D341Med (cell line): ENCODE data around the gene ANKRD33.

Experiments
- DNase-seq: peaks from one replicate; pipeline ENCODE4 v3.0.0; 2012; ENCODE audit warnings: low spot score

The ANKRD33 gene

DNA sequence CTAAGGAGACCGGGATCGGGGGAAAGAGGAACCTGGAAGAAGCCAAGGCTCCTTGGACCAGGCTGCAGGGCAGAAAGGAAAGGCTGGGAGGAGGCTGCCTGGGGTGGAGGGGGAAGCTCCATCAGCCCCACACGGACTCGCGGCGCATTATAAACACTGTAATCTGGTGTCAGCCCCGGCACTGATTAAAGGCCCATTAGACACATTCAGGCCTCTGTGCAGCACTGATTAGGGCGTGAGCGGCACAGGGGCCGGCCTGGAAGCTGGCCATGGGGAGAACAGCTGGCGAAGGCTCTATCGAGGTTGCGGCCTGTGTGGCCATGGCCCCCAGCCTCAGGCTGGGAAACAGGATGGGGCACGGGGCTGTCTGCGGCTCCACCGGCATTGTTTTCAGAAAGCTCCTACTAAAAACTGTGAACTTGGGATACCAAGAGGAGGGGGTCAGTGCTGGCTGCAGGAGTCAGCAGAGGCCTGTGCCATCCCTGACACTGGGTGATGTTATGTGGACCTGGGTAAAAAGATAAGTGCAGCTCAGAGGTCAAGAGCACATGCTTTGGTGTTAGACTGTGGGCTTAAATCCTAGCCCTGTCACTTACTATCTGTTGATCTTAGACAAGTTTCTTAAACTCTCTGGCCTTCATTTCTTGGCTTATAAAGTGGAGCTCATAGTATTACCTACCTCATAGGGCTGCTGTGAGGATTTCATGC is 30.0 kb downstream of the ANKRD33 start:
- DNase-seq = no peak

DNA sequence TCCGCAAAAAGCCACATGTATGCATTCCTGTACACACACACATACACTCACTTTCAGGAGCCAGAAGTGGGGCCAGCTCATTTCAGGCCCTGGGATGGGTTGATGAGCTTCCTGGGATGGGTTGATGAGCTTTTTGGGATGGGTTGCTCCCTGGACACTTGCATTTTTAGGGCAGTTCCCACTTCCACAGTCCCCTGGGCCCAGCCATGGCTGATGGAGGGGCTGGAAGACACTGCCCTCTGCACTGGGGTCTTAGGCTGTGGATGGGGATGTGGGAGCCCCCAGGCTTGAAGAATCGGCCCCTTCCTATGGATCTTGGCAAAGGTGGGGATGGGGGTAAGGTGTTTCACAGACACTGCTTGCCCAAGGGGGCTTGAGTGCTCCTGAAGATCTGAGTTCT is 32.1 kb downstream of the ANKRD33 start:
- no peak for DNase-seq

DNA sequence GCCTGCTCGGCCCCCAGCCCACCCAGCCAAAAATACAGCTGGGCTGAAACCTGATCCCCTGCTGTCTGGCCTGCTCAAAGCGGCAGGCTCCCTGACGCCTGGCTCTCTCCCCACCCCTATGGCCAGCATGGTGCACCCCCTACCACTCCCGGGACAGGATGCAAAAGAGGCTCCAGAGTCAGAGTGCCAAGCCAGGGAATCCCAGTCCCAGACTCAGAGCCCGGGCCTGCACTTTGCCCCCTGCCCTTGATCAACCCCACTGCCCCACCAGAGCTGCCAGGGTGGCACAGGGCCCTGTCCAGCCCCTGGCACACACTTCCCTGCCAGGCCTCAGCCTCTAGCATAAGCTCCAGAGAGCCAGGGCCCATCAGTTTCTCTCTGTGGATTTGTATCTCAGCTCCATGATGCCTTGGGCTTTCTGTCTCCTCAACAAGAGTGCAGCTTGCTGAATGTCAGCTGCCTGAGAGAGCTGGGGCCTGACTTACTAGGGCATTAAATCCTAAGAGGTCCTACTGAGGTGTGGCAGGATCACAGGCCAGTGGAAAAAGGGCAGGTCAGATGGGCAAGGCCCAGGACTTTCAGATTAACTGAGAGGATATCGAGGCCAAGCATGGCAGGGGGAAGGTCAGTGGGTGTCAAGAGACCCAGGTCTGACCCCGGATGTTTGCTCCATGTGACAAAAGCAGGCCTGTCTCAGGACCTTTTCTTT is 33.3 kb downstream of the ANKRD33 start:
- DNase-seq = peak; percentile 38

DNA sequence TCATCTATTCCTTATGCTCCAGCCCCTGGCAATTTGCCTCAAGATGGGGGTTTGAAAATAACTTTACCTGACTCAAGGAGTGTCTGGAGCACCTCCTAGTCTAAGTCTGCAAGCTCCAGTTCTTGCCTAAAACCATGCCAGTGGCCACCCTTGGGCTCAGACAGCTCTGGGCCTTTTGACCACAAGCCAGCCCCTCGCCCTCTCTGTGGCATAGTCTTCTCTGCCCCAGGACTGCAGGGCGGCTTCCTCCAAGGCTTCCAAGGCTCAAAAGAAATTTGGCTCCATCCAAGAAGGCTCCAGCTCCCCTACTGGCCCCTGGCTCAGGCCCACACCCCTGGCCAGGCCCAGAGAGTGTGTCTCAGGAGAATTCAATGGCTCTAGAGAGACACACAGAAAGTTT is 34.2 kb downstream of the ANKRD33 start:
- DNase-seq = no peak

DNA sequence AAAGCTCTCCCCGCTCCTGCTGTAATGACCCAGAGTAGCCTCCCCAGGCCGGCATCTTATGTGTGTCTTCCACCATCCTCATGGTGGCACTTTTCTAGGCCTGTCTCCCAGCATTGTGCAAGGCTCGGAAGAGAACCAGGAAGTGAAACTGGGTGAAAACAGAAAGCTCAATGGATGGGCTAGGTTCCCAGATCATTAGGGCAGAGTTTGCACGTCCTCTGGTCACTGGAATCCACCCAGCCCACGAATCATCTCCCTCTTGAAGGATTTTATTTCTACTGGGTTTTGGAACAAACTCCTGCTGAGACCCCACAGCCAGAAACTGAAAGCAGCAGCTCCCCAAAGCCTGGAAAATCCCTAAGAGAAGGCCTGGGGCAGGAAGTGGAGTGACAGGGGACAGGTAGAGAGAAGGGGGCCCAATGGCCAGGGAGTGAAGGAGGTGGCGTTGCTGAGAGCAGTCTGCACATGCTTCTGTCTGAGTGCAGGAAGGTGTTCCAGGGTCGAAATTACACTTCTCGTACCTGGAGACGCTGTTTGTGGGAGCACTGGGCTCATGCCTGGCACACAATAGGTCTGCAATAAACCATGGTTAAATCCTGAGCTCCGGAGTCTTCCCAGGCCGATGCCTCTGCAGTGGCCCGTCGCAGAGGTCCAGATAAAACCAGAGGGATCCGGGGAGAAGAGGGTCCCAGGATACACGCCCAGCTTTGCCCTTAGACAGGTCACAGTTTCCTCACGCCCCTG is 35.0 kb downstream of the ANKRD33 start:
- no peak for DNase-seq

DNA sequence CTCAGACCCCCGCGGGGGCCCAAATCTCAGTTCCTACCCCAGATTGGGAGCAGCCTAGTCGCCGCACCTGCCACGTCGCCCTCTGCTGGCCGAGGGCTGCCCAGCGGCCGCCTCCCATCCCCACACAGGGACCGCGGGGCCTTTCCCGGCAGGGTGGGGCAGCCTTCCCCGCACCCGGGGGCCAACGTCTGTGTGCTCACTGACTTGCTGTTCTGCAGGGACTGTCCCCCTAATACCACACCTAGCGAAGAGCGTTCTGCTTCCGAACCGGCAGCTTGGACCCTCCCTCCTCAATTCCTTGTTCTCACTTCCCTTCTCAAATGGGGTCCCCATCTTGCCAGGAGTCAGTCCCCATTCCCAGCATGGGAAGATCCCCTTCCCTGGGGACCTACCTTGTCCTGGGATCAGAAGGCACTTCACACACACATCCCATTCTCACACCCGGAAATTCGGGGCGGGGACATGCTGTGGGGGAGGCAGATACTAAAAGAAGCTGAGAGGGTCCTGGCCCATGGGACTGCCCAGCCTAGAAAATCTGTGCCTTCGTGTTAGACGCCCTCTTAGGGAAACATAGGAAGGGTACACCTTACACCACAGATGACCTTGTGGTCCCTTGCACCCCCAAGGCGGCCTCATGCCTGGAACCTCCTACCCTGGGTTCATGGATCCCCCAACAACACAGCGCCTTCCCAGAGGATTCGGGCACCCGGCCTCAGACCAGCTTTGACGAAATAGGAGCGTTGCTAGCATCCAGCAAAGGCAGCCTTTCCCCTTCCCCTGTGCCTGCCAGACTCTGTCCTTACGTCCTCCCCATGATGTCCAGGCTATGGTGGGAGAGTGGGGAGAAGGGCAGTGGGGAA is 35.8 kb downstream of the ANKRD33 start:
- DNase-seq = peak; percentile 87

DNA sequence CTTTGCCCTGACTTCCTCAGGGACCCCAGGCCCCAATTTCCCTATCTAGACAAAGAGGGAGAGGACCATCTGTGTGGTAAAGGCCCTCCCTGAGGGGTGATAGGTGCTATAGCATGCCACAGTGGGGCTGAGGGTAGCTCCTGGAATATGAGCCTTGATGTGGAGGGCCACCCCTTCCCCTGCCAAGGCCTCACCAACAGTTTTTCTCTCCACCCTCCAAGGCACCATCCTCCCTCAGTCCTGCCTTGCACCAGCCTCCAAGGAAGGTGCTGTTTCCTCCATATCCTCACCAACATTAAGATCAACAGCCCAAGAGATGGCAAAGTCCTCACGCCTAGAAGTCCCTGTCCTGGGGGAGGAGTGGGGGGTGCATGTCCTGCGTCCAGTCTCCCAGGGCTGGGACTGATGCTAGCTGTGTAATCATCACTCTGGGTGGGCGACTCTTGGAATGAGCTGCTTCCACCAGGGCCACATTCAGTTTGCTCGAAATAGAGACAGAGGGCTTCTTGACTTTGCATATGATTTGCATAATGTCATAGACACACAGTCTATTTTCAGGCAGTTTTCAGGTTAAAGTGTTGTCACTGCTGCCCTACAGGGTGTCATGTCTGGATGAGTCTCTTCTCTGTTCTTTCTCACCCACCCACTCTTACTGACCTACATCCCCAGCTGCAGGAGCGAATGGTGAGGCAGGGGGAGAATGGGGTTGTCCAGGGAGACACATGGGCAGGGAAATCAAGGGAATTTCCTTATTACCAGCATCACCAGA is 36.8 kb downstream of the ANKRD33 start:
- no peak for DNase-seq

DNA sequence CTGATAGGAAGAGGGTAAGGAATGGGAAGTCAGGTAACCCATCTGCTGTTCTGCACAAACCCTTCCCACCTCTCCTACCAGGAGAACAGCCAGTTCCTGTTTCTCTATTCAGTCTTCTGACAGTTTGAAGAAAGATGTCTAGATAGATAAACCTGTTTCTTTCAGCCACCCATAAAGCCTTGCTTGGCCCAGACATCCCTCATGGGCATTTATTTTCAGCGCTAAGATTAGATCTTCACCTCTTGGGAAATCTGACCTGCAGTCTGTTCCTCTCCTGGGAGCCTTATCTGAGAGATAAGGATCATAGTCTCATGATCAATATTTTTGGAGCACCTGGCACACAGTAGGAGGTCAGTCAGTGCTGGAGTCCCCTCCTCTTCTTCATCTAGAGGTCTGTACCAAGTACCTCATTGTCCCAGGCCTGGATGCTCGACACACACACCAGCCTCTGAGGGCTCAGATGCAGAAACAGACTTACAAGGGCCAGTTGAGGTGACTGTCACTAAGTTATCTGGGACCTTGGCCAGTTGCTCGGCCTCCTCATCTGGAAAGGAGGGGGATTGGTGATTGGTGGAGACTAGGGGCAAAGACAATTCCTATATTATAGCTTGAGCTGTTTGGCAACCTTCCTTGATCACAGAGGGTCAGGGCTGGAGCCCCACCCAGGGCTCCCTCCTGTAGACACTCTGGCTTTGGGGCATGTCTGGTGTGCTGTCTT is 37.6 kb downstream of the ANKRD33 start:
- no peak for DNase-seq

DNA sequence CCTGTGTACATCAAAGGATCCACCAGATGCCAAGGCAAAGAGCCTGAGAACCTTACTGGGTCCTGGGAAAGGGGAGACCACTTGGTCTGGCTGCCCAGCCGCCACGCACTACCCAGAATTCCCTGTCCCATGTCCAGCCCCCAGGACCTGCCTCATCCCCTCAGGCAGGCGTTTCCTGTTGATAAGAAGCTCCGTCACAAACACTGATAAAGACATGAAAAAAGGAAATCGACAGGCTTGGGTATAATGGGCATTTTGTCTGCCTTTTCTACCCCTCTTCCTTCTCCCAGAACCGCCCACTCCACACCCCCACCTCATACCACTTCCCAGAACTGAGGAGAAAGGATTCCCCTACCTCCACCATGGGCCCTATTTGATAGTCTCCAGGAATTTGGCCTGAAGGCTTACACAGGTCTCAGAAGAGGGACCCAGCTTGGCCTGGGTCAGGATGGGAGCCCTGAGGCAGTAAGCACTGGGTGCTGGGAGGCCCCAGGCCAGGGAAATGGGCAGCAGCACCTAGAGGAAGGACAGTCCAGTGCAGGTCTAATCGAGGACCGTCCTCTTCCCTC is 38.2 kb downstream of the ANKRD33 start:
- DNase-seq = no peak

DNA sequence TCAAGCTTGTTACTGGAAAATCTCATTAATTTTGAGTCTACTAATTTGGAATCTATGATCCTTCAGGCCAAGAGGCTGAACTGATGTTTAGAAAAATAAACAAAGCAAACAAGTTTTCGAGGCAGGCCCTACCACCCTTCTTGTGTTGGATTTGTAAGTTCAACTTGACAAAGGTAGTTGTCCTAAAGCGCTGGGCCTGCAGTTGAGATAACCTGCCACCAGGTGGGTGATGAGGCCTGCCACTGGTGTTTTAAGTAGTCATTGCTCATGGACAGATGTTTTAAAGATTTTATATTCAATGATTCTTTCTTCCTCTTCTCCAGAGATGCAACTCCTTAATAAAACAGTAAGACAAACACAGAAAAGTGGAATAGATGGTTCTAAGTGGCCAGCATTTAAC is 38.8 kb downstream of the ANKRD33 start:
- DNase-seq = peak; percentile 70

DNA sequence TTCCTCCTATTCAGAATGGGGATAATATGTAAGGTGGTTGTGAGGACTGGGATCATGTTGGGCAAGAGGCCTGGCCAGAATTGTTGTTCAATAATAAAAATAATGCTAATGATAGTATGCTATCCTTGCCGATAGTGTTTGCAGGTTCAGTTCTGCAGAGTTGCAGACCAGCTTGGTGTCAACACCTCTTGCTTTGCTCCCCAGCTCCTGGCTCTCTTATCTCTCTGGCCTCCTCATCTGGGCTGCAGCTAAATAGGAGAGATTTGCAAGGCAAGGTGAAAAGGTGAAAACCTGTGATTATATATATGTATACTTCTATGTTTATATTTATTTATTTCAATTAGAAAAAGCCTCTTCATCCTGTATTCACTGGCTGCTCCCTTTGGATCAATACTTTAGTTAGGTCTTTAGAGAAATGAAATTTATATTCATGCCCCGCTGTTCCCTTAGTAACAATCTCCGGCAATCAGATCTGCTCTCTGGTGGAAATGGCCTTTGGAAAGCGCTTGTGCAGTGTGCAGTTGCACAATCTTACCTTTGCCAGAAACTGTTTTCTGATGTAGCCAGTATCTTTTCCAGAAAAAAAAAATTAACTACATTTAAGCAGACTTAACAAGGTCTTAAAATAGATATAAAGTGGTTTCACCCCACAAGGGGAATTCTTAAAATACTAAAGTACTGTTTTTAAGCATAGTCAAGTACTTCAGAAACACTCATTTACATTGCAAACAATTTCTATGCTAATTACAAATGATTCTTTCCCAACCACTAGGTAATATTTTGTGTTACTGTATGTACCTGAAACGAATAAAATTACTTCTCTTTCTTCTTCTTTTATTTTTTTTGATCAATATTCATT is 44.5 kb downstream of the ANKRD33 start:
- no peak for DNase-seq

DNA sequence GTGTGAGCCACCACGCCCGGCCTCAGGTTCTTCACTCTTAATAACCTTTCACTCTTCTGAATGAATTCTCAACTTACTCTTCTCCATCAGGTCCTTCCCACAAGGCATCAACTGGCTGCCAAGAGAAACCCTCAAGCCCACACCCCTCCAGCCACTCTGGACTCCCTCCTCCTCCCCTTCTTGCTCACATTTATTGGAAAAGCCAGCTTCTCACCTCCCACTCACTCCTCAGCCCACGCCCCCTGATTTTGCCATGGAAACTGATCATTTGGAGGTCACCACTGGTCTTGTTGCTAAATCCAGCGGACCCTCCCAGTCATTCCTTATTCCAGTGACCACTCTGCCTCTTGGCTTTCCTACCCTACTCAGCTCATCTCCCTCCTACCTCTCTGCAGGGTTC is 46.2 kb downstream of the ANKRD33 start:
- no peak for DNase-seq

DNA sequence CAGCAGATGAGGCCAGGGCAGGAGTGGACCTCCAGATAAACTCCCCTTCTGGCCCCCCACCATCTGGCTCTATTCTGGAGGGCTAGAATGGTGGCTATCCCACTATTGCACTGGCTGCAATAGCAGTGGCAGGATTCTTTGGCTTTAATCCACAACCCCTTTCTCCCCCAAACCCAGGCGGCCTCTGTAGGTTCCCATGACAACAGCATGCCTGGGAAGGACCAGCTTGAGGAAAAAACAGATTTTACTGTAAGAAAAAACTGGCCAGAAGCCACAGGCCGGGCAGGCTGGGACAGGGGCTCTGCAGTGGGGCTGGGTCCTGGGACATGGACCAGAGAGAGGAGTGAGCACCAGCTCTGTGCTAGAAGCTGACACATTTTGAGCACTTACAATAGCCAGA is 50.0 kb downstream of the ANKRD33 start:
- no peak for DNase-seq

DNA sequence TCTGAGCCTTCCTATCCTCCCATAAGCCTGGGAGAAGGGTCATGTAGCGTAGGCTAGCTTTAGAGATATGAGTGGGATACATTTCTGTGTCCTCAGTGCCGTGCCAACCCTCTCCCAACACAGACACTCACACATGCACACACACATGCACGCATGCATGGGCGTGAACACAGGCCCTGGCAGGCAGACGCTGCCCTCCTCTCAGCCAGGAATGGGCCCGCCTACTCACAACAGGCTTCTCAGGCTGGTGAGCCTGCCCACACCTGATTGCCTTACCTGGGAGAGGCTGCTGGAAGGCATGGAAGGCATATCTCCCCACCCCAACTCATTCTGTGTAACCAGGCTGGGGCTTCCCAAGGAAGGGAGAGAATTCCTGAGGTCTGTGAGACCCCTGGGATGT is 50.8 kb downstream of the ANKRD33 start:
- no peak for DNase-seq

DNA sequence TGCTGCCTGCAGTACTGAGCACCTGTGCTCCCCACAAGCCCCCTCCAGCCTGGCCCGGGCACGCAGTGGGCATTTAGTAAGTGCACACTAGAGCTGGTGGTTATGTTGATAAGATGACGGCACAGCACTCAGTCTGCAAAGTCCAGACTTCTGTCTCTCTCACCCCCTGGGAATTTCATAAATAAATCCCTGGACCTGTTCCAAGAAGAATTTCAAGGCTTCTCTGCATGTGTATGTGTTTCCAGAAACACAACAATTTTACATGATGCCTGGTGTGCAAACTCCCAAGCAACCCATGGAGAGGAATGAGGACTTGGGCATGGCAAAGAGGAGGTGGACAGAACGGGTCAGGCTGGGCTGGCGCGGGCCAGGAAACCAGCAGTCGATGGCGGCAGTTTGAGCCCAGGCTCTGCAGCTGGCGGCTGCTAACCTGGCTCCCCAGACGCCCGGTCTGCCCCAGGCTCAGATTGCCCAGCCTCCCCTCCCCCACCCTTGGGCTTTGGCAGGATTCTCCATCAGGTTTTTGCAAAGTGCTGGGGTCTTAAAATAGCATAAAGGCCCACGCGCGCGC is 53.2 kb downstream of the ANKRD33 start:
- DNase-seq = peak; percentile 88
